Transverse colon (tissue), 4 donors: ENCODE data around the gene CBLIF. TPM values are rescaled to one million over a fixed set of nuclear protein-coding genes. Genes with fewer than 3 reads are reported as not detected.
"Not testable (repeated sequence)": the region's sequence is repeated elsewhere in the genome, so short reads cannot be mapped to it uniquely, and the experiment has no call there.

ENCODE experiments used
- DNase-seq: peaks from one replicate; pipeline ENCODE4 v3.0.0-alpha.2; 2019
- H3K27ac ChIP-seq, 4 donors: fragments of 200-600 bp; sonication (generic); 2 replicates each; pipeline ENCODE4 v1.5.1; 2016 to 2018; ENCODE audit warnings: inconsistent platforms in 4 of 4
- H3K27me3 ChIP-seq: fragments of 200-600 bp; sonication (generic); 2 replicates; pipeline ENCODE4 v1.5.1; 2017; ENCODE audit warnings: inconsistent platforms
- H3K36me3 ChIP-seq, 4 donors: fragments of 200-600 bp; sonication (generic); 2 replicates each; pipeline ENCODE4 v1.5.1; 2017 to 2019; ENCODE audit warnings: inconsistent platforms in 4 of 4
- H3K4me1 ChIP-seq, 4 donors: fragments of 200-600 bp; sonication (generic); 2 replicates each; pipeline ENCODE4 v1.5.1; 2017 to 2020; ENCODE audit warnings: inconsistent platforms in 4 of 4
- H3K4me3 ChIP-seq, 4 donors: fragments of 200-600 bp; sonication (generic); 1 replicate in 1 of 4; 2 replicates in 3 of 4; pipeline versions ENCODE4 v1.5.1 to v1.6.1; 2017 to 2019; ENCODE audit warnings: inconsistent platforms in 4 of 4
- H3K9me3 ChIP-seq, 2 donors: fragments of 200-600 bp; sonication (generic); 2 replicates each; pipeline ENCODE4 v1.5.1; 2017 to 2019; ENCODE audit warnings: inconsistent platforms in 2 of 2
- EP300 ChIP-seq: sonication (generic); formaldehyde crosslinking; IDR thresholded peaks from one replicate; pipeline ENCODE4 v1.6.1; 2017; ENCODE audit warnings: antibody characterized with exemption, low read depth
- POLR2A ChIP-seq: fragments of 450-650 bp; IDR thresholded peaks from one replicate; pipeline ENCODE4 v1.6.1; 2016; ENCODE audit warnings: antibody characterized with exemption, mild to moderate bottlenecking, moderate library complexity
- POLR2AphosphoS5 ChIP-seq, 3 donors: sonication (generic); formaldehyde crosslinking; IDR thresholded peaks; one replicate each; pipeline ENCODE4 v1.6.1; 2016; ENCODE audit warnings: antibody characterized with exemption in 3 of 3
- WGBS, 2 donors: methylation state at CpG; one replicate each; pipeline ENCODE4 v1.1.5; 2018; ENCODE audit warnings: low coverage in 1 of 2; 5-methylcytosine and 5-hydroxymethylcytosine counted together
- in situ Hi-C, 4 donors: fragments of 200-750 bp; cut with MboI; loops; one replicate each; pipeline versions ENCODE4 v1.15.0 to v1.15.1; 2017; ENCODE audit warnings: low sequenced_read_pairs in 3 of 4, low pct_ligation_motif_present in 1 of 4, low pct_unique_long_range_greater_than_20kb in 1 of 4
- intact Hi-C: fragments of 100-400 bp; cut with DNase I; formaldehyde crosslinking; loops from one replicate; pipeline ENCODE4 v1.15.1; 2023; ENCODE audit warnings: low total_unique reads
- total RNA-seq, 4 donors: library from RNA; depleted of rRNA; stranded (reverse); fragments of >200 nt; gene quantifications; one replicate each; pipeline ENCODE4 v1.1.0, GENCODE V29; 2016
- TF ChIP-seq, protein P1 (sequence below), 5 experiments: fragments of 200-600 bp in 3 of 5; fragments of 450-650 bp in 2 of 5; sonication (generic) in 3 of 5; IDR thresholded peaks; 1 replicate in 2 of 5; 2 replicates in 3 of 5; pipeline ENCODE4 v1.5.1; 2016 to 2017; ENCODE audit warnings: antibody characterized with exemption in 5 of 5, inconsistent platforms in 3 of 5, mild to moderate bottlenecking in 2 of 5, moderate library complexity in 1 of 5

Gene CBLIF
- not detected for total RNA-seq

GRCh38 chr11:59845399-59845798 is at the start of gene CBLIF:
Gene CBLIF (minus strand): TSS chr11:59845499. CDS start chr11:59845453, 46 bp downstream.
- no peak within 1 kb of the TSS for H3K27ac ChIP-seq
- WGBS, 2 donors = 60 to 74% methylated on average over 4 of the region's 4 CpGs
- no peaks in the 10 kb centered on the region for H3K9me3 ChIP-seq
- intact Hi-C loops (no loop called here), in situ Hi-C loops (loop anchor here in 1 of 4 donors (25.0 kb wide), 1 partner anchor 292 kb away; no protein-coding TSS in a partner anchor)
- no peak for DNase-seq
- no peak within 1 kb of the TSS for H3K4me3 ChIP-seq
- H3K4me1 ChIP-seq = peaks cover 0 to 10% (median 7%) of the 10 kb centered on the region in 4 donors
- H3K27me3 ChIP-seq = no peaks in the 10 kb centered on the region
- TF ChIP-seq POLR2A (no peak), POLR2AphosphoS5 (IDR thresholded peaks at IDR 0.05) (no peak), EP300 (no peak)
- TF ChIP-seq, protein P1, sequence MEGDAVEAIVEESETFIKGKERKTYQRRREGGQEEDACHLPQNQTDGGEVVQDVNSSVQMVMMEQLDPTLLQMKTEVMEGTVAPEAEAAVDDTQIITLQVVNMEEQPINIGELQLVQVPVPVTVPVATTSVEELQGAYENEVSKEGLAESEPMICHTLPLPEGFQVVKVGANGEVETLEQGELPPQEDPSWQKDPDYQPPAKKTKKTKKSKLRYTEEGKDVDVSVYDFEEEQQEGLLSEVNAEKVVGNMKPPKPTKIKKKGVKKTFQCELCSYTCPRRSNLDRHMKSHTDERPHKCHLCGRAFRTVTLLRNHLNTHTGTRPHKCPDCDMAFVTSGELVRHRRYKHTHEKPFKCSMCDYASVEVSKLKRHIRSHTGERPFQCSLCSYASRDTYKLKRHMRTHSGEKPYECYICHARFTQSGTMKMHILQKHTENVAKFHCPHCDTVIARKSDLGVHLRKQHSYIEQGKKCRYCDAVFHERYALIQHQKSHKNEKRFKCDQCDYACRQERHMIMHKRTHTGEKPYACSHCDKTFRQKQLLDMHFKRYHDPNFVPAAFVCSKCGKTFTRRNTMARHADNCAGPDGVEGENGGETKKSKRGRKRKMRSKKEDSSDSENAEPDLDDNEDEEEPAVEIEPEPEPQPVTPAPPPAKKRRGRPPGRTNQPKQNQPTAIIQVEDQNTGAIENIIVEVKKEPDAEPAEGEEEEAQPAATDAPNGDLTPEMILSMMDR (IDR thresholded peaks at IDR 0.05) = no peak
- H3K36me3 ChIP-seq = no peaks in the 10 kb centered on the region

DNA sequence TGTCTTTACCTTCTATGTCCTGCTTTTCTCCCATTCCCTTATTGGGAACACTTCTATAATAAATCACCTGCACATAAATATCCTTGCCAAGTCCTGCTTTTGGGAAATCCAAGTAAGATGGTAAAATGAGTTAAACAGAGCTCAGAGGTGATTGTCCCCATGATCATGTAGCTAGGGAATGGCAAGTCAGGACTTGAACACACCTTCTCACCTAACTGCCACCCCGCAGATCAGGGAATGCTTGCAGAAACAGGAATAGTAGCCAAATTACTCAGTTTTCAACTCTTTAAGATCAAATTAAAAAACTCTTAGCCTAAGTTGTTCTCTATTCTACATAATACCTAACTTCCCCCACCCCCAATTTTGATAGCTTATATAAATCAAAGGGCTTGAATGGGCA is 49.3 kb upstream of the CBLIF start:
- intact Hi-C loops (no loop called here), in situ Hi-C loops (no loop called here)
- Histone ChIP-seq H3K4me3 (no peak overlapping the region), H3K27ac (no peak overlapping the region), H3K9me3 (peaks cover 2 to 5% of the 10 kb centered on the region in 2 donors), H3K36me3 (no peaks in the 10 kb centered on the region), H3K27me3 (no peaks in the 10 kb centered on the region), H3K4me1 (no peaks in the 10 kb centered on the region)
- WGBS, 2 donors = 83 to 85% methylated on average over 1 of the region's 1 CpG
- DNase-seq = no peak
- no peak for TF ChIP-seq POLR2AphosphoS5 (IDR thresholded peaks at IDR 0.05)
- TF ChIP-seq EP300 = no peak
- TF ChIP-seq, protein P1 (IDR thresholded peaks at IDR 0.05) = no peak
- no peak for TF ChIP-seq POLR2A

DNA sequence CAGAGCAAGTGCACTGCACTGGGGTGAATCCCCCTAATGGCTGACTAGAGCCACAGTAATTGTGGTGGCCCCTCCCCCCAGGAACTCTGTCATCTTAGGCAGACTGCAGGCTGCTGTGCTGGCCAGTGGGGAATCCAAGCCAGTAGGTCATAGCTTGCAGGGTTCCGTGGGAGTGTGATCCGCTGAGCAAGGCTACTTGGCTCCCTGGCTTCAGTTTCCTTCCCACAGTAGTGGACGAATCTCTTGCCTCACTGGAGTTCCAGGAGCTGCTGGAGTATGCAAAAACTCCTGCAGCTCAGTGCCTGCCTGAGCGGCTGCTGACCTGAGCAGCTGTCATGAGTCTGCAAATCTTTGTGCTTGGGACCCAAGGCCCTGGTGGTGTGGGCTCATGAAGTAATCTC is 46.5 kb upstream of the CBLIF start:
- in situ Hi-C loops (no loop called here), intact Hi-C loops (no loop called here)
- no peak overlapping the region for H3K4me3 ChIP-seq
- H3K36me3 ChIP-seq = no peaks in the 10 kb centered on the region
- peaks cover 20 to 24% of the 10 kb centered on the region in 2 donors for H3K9me3 ChIP-seq
- no peaks in the 10 kb centered on the region for H3K4me1 ChIP-seq
- 44% methylated on average over 4 of the region's 4 CpGs; no CpG with 5 or more reads in 1 of the 2 donors for WGBS, 2 donors
- no peak for DNase-seq
- H3K27ac ChIP-seq = no peak overlapping the region
- no peaks in the 10 kb centered on the region for H3K27me3 ChIP-seq
- TF ChIP-seq, protein P1 (IDR thresholded peaks at IDR 0.05) = no peak
- TF ChIP-seq POLR2AphosphoS5 (IDR thresholded peaks at IDR 0.05) (no peak), EP300 (no peak), POLR2A (no peak)

DNA sequence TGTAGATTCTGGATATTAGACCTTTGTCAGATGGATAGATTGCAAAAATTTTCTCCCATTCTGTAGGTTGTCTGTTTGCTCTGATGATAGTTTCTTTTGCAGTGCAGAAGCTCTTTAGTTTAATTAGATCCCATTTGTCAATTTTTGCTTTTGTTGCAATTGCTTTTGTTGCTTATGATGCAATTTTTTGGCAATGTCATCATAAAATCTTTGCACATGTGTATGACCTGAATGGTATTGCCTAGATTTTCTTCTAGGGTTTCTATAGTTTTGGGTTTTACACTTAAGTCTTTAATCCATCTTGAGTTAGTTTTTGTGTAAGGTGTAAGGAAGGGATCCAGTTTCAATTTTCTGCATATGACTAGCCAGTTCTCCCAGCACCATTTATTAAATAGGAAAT is 41.9 kb upstream of the CBLIF start:
- not testable (repeated sequence) for DNase-seq

DNA sequence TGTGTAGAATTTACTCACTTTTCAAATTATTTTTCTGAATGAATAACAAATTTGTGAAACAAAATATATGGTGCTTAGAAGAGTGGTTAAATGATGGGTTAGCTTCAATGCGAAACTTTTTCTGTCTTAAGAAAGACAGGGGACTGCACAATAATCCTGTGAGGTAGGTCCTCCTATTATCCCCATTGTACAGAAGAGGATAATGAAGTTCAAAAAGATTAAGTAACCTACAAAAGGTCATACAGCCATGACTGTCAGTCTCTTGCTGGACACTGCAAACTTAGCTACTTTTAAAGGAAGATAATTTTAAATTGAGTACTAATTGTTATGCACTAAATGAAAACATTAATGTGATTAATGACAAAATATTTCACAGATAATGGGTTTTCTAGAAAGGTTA is 38.3 kb upstream of the CBLIF start:
- Histone ChIP-seq H3K4me3 (no peak overlapping the region), H3K27me3 (no peaks in the 10 kb centered on the region), H3K27ac (no peak overlapping the region), H3K4me1 (peaks cover 0 to 7% (median 0%) of the 10 kb centered on the region in 4 donors), H3K9me3 (peaks cover 8% of the 10 kb centered on the region in 2 donors), H3K36me3 (no peaks in the 10 kb centered on the region)
- in situ Hi-C loops = no loop called here
- DNase-seq = no peak
- WGBS, 2 donors = 87 to 100% methylated on average over 1 of the region's 1 CpG
- TF ChIP-seq POLR2AphosphoS5 (IDR thresholded peaks at IDR 0.05) = no peak
- TF ChIP-seq POLR2A = no peak
- TF ChIP-seq, protein P1 (IDR thresholded peaks at IDR 0.05) = no peak
- intact Hi-C loops = no loop called here

More for the DNA sequence above, 41.9 kb upstream of the CBLIF start:
- H3K4me3 ChIP-seq, H3K27me3 ChIP-seq, H3K4me1 ChIP-seq, H3K27ac ChIP-seq, in situ Hi-C loops, intact Hi-C loops, H3K36me3 ChIP-seq: not testable (repeated sequence)
- H3K9me3 ChIP-seq = peaks cover 20 to 24% of the 10 kb centered on the region in 2 donors
